ENCODE results near the gene AP5M1. TPM values are rescaled to one million over a fixed set of nuclear protein-coding genes. Genes with fewer than 3 reads are reported as not detected.
A peak's percentile ranks its signal among the peaks of the same experiment; 100 is the strongest.
"Not testable (repeated sequence)": the region's sequence is repeated elsewhere in the genome, so short reads cannot be mapped to it uniquely, and the experiment has no call there.

The AP5M1 gene
- total and polyA plus RNA-seq, 4 experiments from 2014 or later = 39.0 to 57.5 (median 48.8) TPM

- no peaks in the 10 kb centered on the region for H3K27me3 ChIP-seq (ENCODE audit: insufficient read depth, low read length)
- intact Hi-C loops (cut with micrococcal nuclease) = no loop called here
- H3K36me3 ChIP-seq (ENCODE audit: insufficient read depth, low read length) = peaks cover 8% of the 10 kb centered on the region
- no peak overlapping the region for H3K27ac ChIP-seq (ENCODE audit: low read depth, low read length)
- peaks cover 0 to 4% (median 0%) of the 10 kb centered on the region in 4 donors for H3K4me1 Mint-ChIP-seq
- ChIA-PET CTCF (ENCODE audit: partially characterized antibody) (no interaction called here), POLR2A (ENCODE audit: partially characterized antibody) (interaction anchor here (1.6 kb wide), 1 partner anchor 25 kb away, joined by 6 read pairs; the partner anchor contains the start of genes AP5M1 and EXOC5)
- H3K4me1 ChIP-seq (ENCODE audit: insufficient read depth, low read length) = no peaks in the 10 kb centered on the region
- no peak overlapping the region for H3K27ac Mint-ChIP-seq
- no peak overlapping the region for H3K4me3 Mint-ChIP-seq
- H3K9me3 Mint-ChIP-seq = peaks cover 0 to 2% (median 0%) of the 10 kb centered on the region in 8 donors
- H3K9me3 ChIP-seq (ENCODE audit: control insufficient read depth in 1 of 2, low read length in 2 of 2) = no peaks in the 10 kb centered on the region
- no peak for DNase-seq
- peaks cover 14 to 44% of the 10 kb centered on the region in 2 donors for H3K36me3 Mint-ChIP-seq
- no peaks in the 10 kb centered on the region for H3K27me3 Mint-ChIP-seq
- no peak overlapping the region for H3K4me3 ChIP-seq (ENCODE audit: low read length in 2 of 2)
Measured at GRCh38 chr14:57244106-57244505, 24.7 kb upstream of the AP5M1 start.

DNA sequence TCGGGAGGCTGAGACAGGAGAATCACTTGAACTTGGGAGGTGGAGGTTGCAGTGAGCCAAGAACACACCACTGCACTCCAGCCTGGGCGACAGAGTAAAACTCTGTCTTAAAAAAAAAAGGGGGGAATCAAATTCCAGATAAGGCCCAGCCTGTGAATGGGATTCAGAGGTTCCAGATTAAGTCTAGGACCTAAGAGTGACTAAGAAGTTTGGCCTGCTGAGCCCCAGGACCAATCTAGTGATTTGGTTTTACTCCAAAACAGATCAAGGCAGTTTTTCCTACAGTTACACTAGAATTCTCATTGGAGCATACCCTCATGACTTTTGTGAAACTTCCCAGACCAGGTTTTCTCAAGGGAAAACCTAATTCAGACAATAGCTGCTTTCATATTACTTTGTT is 22.8 kb upstream of the AP5M1 start:
- ChIA-PET POLR2A (ENCODE audit: partially characterized antibody) (no interaction called here), CTCF (ENCODE audit: partially characterized antibody) (interaction anchor here (1.0 kb wide), 1 partner anchor 23 kb away, joined by 3 read pairs; the partner anchor contains the start of genes AP5M1 and EXOC5)
- no peak overlapping the region for H3K4me3 Mint-ChIP-seq

GRCh38 chr14:57246933-57247657 is 21.7 kb upstream of the AP5M1 start:
- no peaks in the 10 kb centered on the region for H3K27me3 ChIP-seq (ENCODE audit: insufficient read depth, low read length)
- H3K9me3 ChIP-seq (ENCODE audit: control insufficient read depth in 1 of 2, low read length in 2 of 2) = no peaks in the 10 kb centered on the region
- ChIA-PET CTCF (ENCODE audit: partially characterized antibody) (no interaction called here), POLR2A (ENCODE audit: partially characterized antibody) (no interaction called here)
- DNase-seq = no peak
- Mint-ChIP-seq H3K36me3 (peaks cover 6 to 35% of the 10 kb centered on the region in 2 donors), H3K27ac (no peak overlapping the region), H3K27me3 (no peaks in the 10 kb centered on the region), H3K4me1 (peaks cover 5 to 26% (median 12%) of the 10 kb centered on the region in 4 donors), H3K9me3 (peaks cover 0 to 2% (median 0%) of the 10 kb centered on the region in 8 donors), H3K4me3 (no peak overlapping the region)
- peaks cover 3% of the 10 kb centered on the region for H3K36me3 ChIP-seq (ENCODE audit: insufficient read depth, low read length)
- intact Hi-C loops (cut with micrococcal nuclease) = no loop called here
- no peak overlapping the region for H3K4me3 ChIP-seq (ENCODE audit: low read length in 2 of 2)
- no peak overlapping the region for H3K27ac ChIP-seq (ENCODE audit: low read depth, low read length)
- no peaks in the 10 kb centered on the region for H3K4me1 ChIP-seq (ENCODE audit: insufficient read depth, low read length)

More for the DNA sequence above, 22.8 kb upstream of the AP5M1 start:
- intact Hi-C loops (cut with micrococcal nuclease) = no loop called here
- Histone ChIP-seq H3K4me1 (ENCODE audit: insufficient read depth, low read length) (no peaks in the 10 kb centered on the region), H3K4me3 (ENCODE audit: low read length in 2 of 2) (no peak overlapping the region), H3K27me3 (ENCODE audit: insufficient read depth, low read length) (no peaks in the 10 kb centered on the region), H3K36me3 (ENCODE audit: insufficient read depth, low read length) (peaks cover 3% of the 10 kb centered on the region), H3K27ac (ENCODE audit: low read depth, low read length) (no peak overlapping the region), H3K9me3 (ENCODE audit: control insufficient read depth in 1 of 2, low read length in 2 of 2) (no peaks in the 10 kb centered on the region)
- Mint-ChIP-seq H3K4me1 (peaks cover 5 to 17% (median 7%) of the 10 kb centered on the region in 4 donors), H3K36me3 (peaks cover 11 to 42% of the 10 kb centered on the region in 2 donors), H3K9me3 (peaks cover 0 to 2% (median 0%) of the 10 kb centered on the region in 8 donors), H3K27me3 (no peaks in the 10 kb centered on the region), H3K27ac (peak overlapping the region in 2 of 7 donors; percentile 13 to 42)
- no peak for DNase-seq

DNA sequence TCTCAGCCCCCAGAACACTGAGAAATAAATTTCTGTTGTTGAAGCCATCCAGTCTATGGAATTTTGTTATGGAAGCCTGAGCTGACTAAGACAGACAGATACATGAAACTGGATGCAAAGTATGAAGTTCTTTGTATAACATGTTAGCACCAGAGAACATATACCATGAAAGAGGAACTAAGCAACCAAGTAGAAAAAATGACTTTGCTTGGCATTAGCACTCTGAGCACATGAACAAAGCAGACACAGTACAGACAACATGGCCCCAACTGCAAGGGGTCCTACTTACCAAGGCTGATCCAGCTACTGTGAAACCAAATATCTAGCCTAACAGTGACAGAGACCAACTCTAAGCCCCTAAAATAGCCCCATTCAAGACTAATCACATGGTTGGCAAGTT is 13.9 kb upstream of the AP5M1 start:
- Histone ChIP-seq H3K4me1 (ENCODE audit: insufficient read depth, low read length) (peaks cover 11% of the 10 kb centered on the region), H3K4me3 (ENCODE audit: low read length in 2 of 2) (no peak overlapping the region), H3K27ac (ENCODE audit: low read depth, low read length) (no peak overlapping the region), H3K27me3 (ENCODE audit: insufficient read depth, low read length) (no peaks in the 10 kb centered on the region), H3K9me3 (ENCODE audit: control insufficient read depth in 1 of 2, low read length in 2 of 2) (no peaks in the 10 kb centered on the region), H3K36me3 (ENCODE audit: insufficient read depth, low read length) (no peaks in the 10 kb centered on the region)
- intact Hi-C loops (cut with micrococcal nuclease) = no loop called here
- Mint-ChIP-seq H3K4me1 (peaks cover 32 to 72% (median 55%) of the 10 kb centered on the region in 4 donors), H3K4me3 (peak overlapping the region in 1 of 8 donors; percentile 9), H3K36me3 (peaks cover 19 to 33% of the 10 kb centered on the region in 2 donors), H3K27me3 (no peaks in the 10 kb centered on the region), H3K9me3 (peaks cover 0 to 3% (median 0%) of the 10 kb centered on the region in 8 donors), H3K27ac (no peak overlapping the region)
- no peak for DNase-seq
- ChIA-PET CTCF (ENCODE audit: partially characterized antibody) (no interaction called here), POLR2A (ENCODE audit: partially characterized antibody) (no interaction called here)

DNA sequence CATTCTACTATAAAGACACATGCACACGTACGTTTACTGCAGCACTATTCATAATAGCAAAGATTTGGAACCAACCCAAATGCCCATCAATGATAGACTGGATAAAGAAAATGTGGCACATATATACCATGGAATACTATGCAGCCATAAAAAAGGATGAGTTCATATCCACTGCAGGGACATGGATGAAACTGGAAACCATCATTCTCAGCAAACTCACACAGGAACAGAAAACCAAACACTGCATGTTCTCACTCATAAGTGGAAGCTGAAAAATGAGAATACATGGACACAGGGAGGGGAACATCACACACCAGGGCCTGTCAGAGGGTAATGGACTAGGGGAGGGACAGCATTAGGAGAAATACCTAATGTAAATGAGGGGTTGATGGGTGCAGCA is 10.6 kb upstream of the AP5M1 start:
- H3K4me3 ChIP-seq (ENCODE audit: low read length in 2 of 2); intact Hi-C loops (cut with micrococcal nuclease); H3K27ac Mint-ChIP-seq; H3K27me3 Mint-ChIP-seq; H3K36me3 ChIP-seq (ENCODE audit: insufficient read depth, low read length); H3K27ac ChIP-seq (ENCODE audit: low read depth, low read length); DNase-seq; CTCF ChIA-PET (ENCODE audit: partially characterized antibody); H3K27me3 ChIP-seq (ENCODE audit: insufficient read depth, low read length); H3K9me3 ChIP-seq (ENCODE audit: control insufficient read depth in 1 of 2, low read length in 2 of 2); H3K9me3 Mint-ChIP-seq; H3K4me3 Mint-ChIP-seq: not testable (repeated sequence)
- peaks cover 39 to 65% (median 47%) of the 10 kb centered on the region in 4 donors for H3K4me1 Mint-ChIP-seq
- H3K36me3 Mint-ChIP-seq = peaks cover 19 to 30% of the 10 kb centered on the region in 2 donors
- POLR2A ChIA-PET (ENCODE audit: partially characterized antibody) = interaction anchor here (2.5 kb wide), 1 partner anchor 11 kb away, joined by 10 read pairs; the partner anchor contains the start of genes AP5M1 and EXOC5
- H3K4me1 ChIP-seq (ENCODE audit: insufficient read depth, low read length) = peaks cover 11% of the 10 kb centered on the region

GRCh38 chr14:57259672-57260071 is 9.1 kb upstream of the AP5M1 start:
- intact Hi-C loops (cut with micrococcal nuclease) = no loop called here
- CTCF ChIA-PET (ENCODE audit: partially characterized antibody) = interaction anchor here (1.6 kb wide), 1 partner anchor 9 kb away, joined by 5 read pairs; the partner anchor contains the start of genes AP5M1 and EXOC5
- no peak for DNase-seq

DNA sequence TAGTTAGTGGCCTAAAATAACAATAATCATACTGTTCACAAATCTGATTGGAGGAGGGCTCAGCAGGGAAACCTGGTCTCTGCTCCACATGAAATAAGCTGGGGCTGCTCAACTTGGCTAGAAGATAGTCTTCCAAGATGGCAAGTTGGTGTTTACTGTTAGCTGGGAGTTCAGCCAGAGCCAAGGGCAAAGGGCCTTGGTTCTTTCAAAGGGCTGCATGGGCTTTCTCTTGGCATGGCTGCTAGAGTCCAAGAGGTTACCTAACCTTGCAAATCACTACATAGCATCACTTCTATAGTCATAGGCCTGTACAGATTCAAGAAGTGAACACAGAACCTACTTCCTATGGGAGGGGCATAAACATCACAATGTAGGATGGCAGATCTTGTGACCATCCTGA is 7.2 kb upstream of the AP5M1 start:
- Histone ChIP-seq H3K27me3 (ENCODE audit: insufficient read depth, low read length) (no peaks in the 10 kb centered on the region), H3K4me3 (ENCODE audit: low read length in 2 of 2) (no peak overlapping the region), H3K27ac (ENCODE audit: low read depth, low read length) (no peak overlapping the region), H3K36me3 (ENCODE audit: insufficient read depth, low read length) (no peaks in the 10 kb centered on the region), H3K4me1 (ENCODE audit: insufficient read depth, low read length) (peaks cover 14% of the 10 kb centered on the region), H3K9me3 (ENCODE audit: control insufficient read depth in 1 of 2, low read length in 2 of 2) (no peaks in the 10 kb centered on the region)
- peaks cover 0 to 3% (median 0%) of the 10 kb centered on the region in 8 donors for H3K9me3 Mint-ChIP-seq
- no peak overlapping the region for H3K27ac Mint-ChIP-seq
- ChIA-PET CTCF (ENCODE audit: partially characterized antibody) (no interaction called here), POLR2A (ENCODE audit: partially characterized antibody) (no interaction called here)
- no peak for DNase-seq
- intact Hi-C loops (cut with micrococcal nuclease) = no loop called here
- no peak overlapping the region for H3K4me3 Mint-ChIP-seq
- H3K36me3 Mint-ChIP-seq = peaks cover 11 to 24% of the 10 kb centered on the region in 2 donors
- peaks cover 38 to 63% (median 47%) of the 10 kb centered on the region in 4 donors for H3K4me1 Mint-ChIP-seq
- H3K27me3 Mint-ChIP-seq = no peaks in the 10 kb centered on the region

More at GRCh38 chr14:57259672-57260071, 9.1 kb upstream of the AP5M1 start:
- Histone ChIP-seq H3K36me3 (ENCODE audit: insufficient read depth, low read length) (no peaks in the 10 kb centered on the region), H3K27ac (ENCODE audit: low read depth, low read length) (no peak overlapping the region), H3K4me1 (ENCODE audit: insufficient read depth, low read length) (peaks cover 11% of the 10 kb centered on the region), H3K9me3 (ENCODE audit: control insufficient read depth in 1 of 2, low read length in 2 of 2) (no peaks in the 10 kb centered on the region), H3K4me3 (ENCODE audit: low read length in 2 of 2) (no peak overlapping the region), H3K27me3 (ENCODE audit: insufficient read depth, low read length) (no peaks in the 10 kb centered on the region)
- Mint-ChIP-seq H3K4me3 (no peak overlapping the region), H3K27ac (no peak overlapping the region), H3K9me3 (peaks cover 0 to 3% (median 0%) of the 10 kb centered on the region in 8 donors), H3K4me1 (peaks cover 42 to 66% (median 45%) of the 10 kb centered on the region in 4 donors), H3K27me3 (no peaks in the 10 kb centered on the region), H3K36me3 (peaks cover 19 to 30% of the 10 kb centered on the region in 2 donors)
- POLR2A ChIA-PET (ENCODE audit: partially characterized antibody) = interaction anchor here (1.4 kb wide), 1 partner anchor 9 kb away, joined by 3 read pairs; the partner anchor contains the start of genes AP5M1 and EXOC5

Measured in CD4-positive, alpha-beta memory T cell (primary cell).